Measurements from ENCODE around the gene TYW1B. TPM values are rescaled to one million over a fixed set of nuclear protein-coding genes. Genes with fewer than 3 reads are reported as not detected.
"Not testable (repeated sequence)": the region's sequence is repeated elsewhere in the genome, so short reads cannot be mapped to it uniquely, and the experiment has no call there.

TYW1B gene
- total RNA-seq, 1 donor from 2014 or later = 5.7 TPM

DNA sequence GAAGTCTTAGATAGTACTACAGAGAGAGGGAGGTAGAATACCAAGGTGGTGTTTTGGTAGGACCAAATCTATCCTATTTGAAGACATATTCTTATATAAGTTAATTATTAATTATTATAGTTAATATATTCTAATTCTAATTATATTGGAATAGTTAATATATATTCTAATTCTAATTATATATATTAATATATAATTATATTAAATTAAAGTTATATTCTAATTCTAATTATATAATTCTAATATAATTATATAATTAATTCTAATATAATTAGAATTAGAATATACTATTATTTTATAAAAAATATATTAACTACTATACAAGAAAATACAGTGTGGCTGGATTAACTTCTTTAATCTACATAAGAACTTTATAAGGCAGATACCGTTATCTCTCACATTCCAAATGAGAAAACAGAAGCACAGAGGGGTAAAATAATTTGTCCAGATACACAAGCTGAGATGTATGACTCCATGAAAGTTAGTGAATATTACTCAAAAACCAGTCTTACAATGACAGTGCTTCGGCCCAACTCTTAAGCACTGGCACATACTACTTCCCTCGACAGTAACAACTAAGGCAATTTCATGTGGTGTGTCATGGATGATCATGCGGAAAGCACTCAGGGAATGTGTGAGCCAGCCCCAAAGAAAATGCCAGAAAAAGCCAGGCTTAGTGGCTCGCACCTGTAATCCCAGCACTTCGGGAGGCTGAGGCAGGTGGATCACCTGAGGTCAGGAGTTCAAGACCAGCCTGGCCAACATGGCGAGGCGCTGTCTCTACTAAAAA is 42.6 kb downstream of the TYW1B start:
- no peaks in the 10 kb centered on the region for H3K36me3 Mint-ChIP-seq (ENCODE audit: insufficient read depth)
- H3K9me3 Mint-ChIP-seq (ENCODE audit: low read depth) = no peaks in the 10 kb centered on the region
- no peak overlapping the region for H3K27ac Mint-ChIP-seq
- no peak for TF ChIP-seq CTCF (IDR thresholded peaks at IDR 0.05; ENCODE audit: unreplicated experiment)
- H3K27me3 Mint-ChIP-seq = no peaks in the 10 kb centered on the region
- H3K4me3 Mint-ChIP-seq (ENCODE audit: low read depth) = no peak overlapping the region
- DNase-seq (ENCODE audit: low spot score, unreplicated experiment) = no peak
- no peaks in the 10 kb centered on the region for H3K4me1 Mint-ChIP-seq (ENCODE audit: low read depth)

DNA sequence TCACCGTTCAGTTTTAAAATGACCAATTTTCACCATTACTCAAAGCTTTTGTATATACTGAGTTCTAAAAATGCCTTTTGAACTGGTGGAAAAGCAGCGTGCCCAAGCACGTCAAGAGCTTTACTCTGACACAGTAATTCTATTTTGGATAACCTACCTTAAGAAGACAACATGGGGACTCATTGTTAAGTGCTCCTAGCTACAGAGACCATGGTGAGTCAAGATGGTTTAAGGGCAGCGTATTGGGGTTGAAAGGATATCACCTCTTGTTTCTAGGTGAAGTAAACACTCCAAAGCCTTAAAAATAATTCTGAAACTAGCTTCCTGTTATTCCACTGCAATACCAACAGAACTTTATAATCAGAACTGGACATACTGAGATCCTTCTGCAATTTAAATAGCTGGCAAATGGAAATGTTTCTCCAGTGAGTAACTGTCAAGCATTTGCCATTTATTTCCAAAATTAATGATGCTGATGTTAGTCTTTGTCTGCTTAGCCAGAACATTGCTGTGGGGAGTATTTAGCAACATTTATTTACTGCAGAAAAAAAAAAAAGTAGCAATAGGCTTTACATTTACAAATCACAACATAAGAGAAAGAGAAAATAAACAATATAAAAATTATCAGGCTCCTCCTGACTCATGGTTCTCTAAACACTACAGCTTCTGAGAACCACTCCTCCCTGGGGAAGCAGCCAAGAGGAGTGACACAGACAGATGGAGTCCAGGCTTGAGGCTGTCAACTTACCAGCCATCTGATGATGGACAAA is 44.2 kb downstream of the TYW1B start:
- not testable (repeated sequence) for H3K27ac Mint-ChIP-seq; H3K36me3 Mint-ChIP-seq (ENCODE audit: insufficient read depth); H3K27me3 Mint-ChIP-seq; H3K4me1 Mint-ChIP-seq (ENCODE audit: low read depth); H3K9me3 Mint-ChIP-seq (ENCODE audit: low read depth); DNase-seq (ENCODE audit: low spot score, unreplicated experiment); H3K4me3 Mint-ChIP-seq (ENCODE audit: low read depth)

GRCh38 chr7:72781631-72782030 is 46.4 kb downstream of the TYW1B start:
- no peaks in the 10 kb centered on the region for H3K4me1 Mint-ChIP-seq (ENCODE audit: low read depth)
- no peak overlapping the region for H3K27ac Mint-ChIP-seq

GRCh38 chr7:72781161-72781560 is 46.8 kb downstream of the TYW1B start:
- no peak overlapping the region for H3K27ac Mint-ChIP-seq
- TF ChIP-seq CTCF (IDR thresholded peaks at IDR 0.05; ENCODE audit: unreplicated experiment) = no peak
- no peaks in the 10 kb centered on the region for H3K9me3 Mint-ChIP-seq (ENCODE audit: low read depth)
- no peak overlapping the region for H3K4me3 Mint-ChIP-seq (ENCODE audit: low read depth)
- no peaks in the 10 kb centered on the region for H3K4me1 Mint-ChIP-seq (ENCODE audit: low read depth)
- no peaks in the 10 kb centered on the region for H3K36me3 Mint-ChIP-seq (ENCODE audit: insufficient read depth)
- no peaks in the 10 kb centered on the region for H3K27me3 Mint-ChIP-seq
- DNase-seq (ENCODE audit: low spot score, unreplicated experiment) = no peak

More at GRCh38 chr7:72781631-72782030, 46.4 kb downstream of the TYW1B start:
- DNase-seq (ENCODE audit: low spot score, unreplicated experiment) = no peak
- Mint-ChIP-seq H3K27me3 (no peaks in the 10 kb centered on the region), H3K36me3 (ENCODE audit: insufficient read depth) (no peaks in the 10 kb centered on the region), H3K4me3 (ENCODE audit: low read depth) (no peak overlapping the region), H3K9me3 (ENCODE audit: low read depth) (no peaks in the 10 kb centered on the region)
- no peak for TF ChIP-seq CTCF (IDR thresholded peaks at IDR 0.05; ENCODE audit: unreplicated experiment)

DNA sequence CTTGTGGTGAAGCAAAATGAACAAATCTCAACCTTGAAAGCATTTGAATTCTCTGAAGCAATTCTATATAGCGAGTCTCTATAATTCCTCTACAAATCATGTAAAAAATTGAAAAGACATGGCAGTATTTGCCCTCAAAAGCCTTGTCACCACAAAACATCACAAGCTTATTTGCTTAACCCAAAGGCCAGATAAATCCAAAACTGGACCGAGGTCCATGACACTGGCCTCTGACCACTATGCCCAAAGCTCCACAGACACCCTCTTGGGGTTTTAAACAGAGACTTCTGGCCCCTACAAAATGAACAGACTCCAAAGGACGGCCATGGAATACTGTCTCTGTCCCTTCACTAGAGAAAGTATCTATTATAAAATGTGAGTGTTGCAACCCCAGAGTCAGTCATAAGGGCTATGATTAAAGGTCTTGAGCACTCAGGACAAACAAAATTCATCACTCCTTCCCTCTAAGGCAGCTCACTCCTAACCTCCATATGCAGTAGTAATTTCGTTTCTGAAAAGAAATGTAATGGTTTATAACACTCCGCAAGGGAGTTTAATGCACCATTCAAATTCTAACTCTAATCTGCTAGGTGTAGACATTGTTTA is 47.6 kb downstream of the TYW1B start:
- not testable (repeated sequence) for H3K4me3 Mint-ChIP-seq (ENCODE audit: low read depth); H3K9me3 Mint-ChIP-seq (ENCODE audit: low read depth); H3K27ac Mint-ChIP-seq

GRCh38 chr7:72777167-72777566 is 50.8 kb downstream of the TYW1B start:
- not testable (repeated sequence) for H3K4me1 Mint-ChIP-seq (ENCODE audit: low read depth); DNase-seq (ENCODE audit: low spot score, unreplicated experiment); H3K4me3 Mint-ChIP-seq (ENCODE audit: low read depth); H3K9me3 Mint-ChIP-seq (ENCODE audit: low read depth); H3K27me3 Mint-ChIP-seq; H3K27ac Mint-ChIP-seq
- H3K36me3 Mint-ChIP-seq (ENCODE audit: insufficient read depth) = peaks cover 14% of the 10 kb centered on the region

More for the DNA sequence above, 47.6 kb downstream of the TYW1B start:
- H3K36me3 Mint-ChIP-seq (ENCODE audit: insufficient read depth); H3K27me3 Mint-ChIP-seq; DNase-seq (ENCODE audit: low spot score, unreplicated experiment); H3K4me1 Mint-ChIP-seq (ENCODE audit: low read depth): not testable (repeated sequence)

- not testable (repeated sequence) for H3K27me3 Mint-ChIP-seq; DNase-seq (ENCODE audit: low spot score, unreplicated experiment); H3K4me1 Mint-ChIP-seq (ENCODE audit: low read depth); H3K4me3 Mint-ChIP-seq (ENCODE audit: low read depth); H3K27ac Mint-ChIP-seq; H3K9me3 Mint-ChIP-seq (ENCODE audit: low read depth)
- peaks cover 18% of the 10 kb centered on the region for H3K36me3 Mint-ChIP-seq (ENCODE audit: insufficient read depth)
Measured at GRCh38 chr7:72772627-72773026, 55.4 kb downstream of the TYW1B start.

DNA sequence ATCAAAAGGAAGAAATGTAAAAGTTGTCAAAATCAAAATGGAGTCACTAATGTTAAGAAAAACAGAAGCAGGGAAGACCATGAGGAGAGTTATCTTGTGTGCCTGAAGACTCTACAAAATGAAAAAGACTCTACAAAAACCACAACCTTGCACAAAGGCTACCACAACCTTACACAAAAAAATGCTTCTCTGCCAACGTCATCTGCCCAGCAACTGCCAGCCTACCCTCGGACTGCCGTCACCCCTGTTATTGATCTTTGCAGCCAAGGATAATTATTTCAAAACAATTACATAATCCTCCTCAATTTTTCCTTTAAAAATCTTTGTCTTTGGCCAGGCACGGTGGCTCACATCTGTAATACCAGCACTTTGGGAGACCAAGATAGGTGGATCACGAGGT is 61.0 kb downstream of the TYW1B start:
- H3K27ac Mint-ChIP-seq = not testable (repeated sequence)

More for the DNA sequence above, 61.0 kb downstream of the TYW1B start:
- H3K4me3 Mint-ChIP-seq (ENCODE audit: low read depth); DNase-seq (ENCODE audit: low spot score, unreplicated experiment); H3K27me3 Mint-ChIP-seq; H3K9me3 Mint-ChIP-seq (ENCODE audit: low read depth); H3K4me1 Mint-ChIP-seq (ENCODE audit: low read depth): not testable (repeated sequence)
- H3K36me3 Mint-ChIP-seq (ENCODE audit: insufficient read depth) = peaks cover 18% of the 10 kb centered on the region
